CD4-positive, alpha-beta T cell (primary cell): ENCODE results near the gene ASB18. TPM values are rescaled to one million over a fixed set of nuclear protein-coding genes. Genes with fewer than 3 reads are reported as not detected.

ENCODE experiments used
- ATAC-seq: fragments of 200-7000 bp; cut with Tn5 transposase; one replicate; pipeline ENCODE4 v1.10.0; 2022; ENCODE audit warnings: mild to moderate bottlenecking; ENCODE audit not compliant: poor library complexity
- CTCF ChIA-PET: fragments of 350-600 bp; sonication (Branson Sonifier 250); formaldehyde crosslinking; loops from one replicate; lab custom pipeline; 2021; ENCODE audit warnings: antibody characterized with exemption, inconsistent platforms; lab: Charles Lee
- POLR2A ChIA-PET: fragments of 350-600 bp; sonication (Branson Sonifier 250); formaldehyde crosslinking; loops from one replicate; lab custom pipeline; 2021; ENCODE audit warnings: antibody characterized with exemption, inconsistent platforms; lab: Charles Lee
- DNase-seq, 14 experiments: peaks; one replicate each; pipeline ENCODE4 v3.0.0-alpha.2; 2013 to 2020; ENCODE audit warnings: mixed read lengths in 2 of 14
- H3K27ac ChIP-seq, 2 donors: one replicate each; pipeline versions ENCODE4 v1.5.1 to v1.7.0; 2013; ENCODE audit warnings: low read length in 2 of 2, low read depth in 1 of 2, mild to moderate bottlenecking in 1 of 2
- H3K27me3 ChIP-seq, 2 experiments: 1 replicate in 1 of 2; 2 replicates in 1 of 2; pipeline versions ENCODE4 v1.6.1 to v1.7.0; 2013; ENCODE audit warnings: low read length in 2 of 2, control low read depth in 1 of 2, mild to moderate bottlenecking in 1 of 2, moderate library complexity in 1 of 2; ENCODE audit not compliant: insufficient read depth in 2 of 2, control insufficient read depth in 1 of 2
- H3K36me3 ChIP-seq: one replicate; pipeline ENCODE4 v1.6.1; 2013; ENCODE audit warnings: low read length, control low read depth; ENCODE audit not compliant: insufficient read depth
- H3K4me1 ChIP-seq: one replicate; pipeline ENCODE4 v1.6.1; 2013; ENCODE audit warnings: low read length, control low read depth; ENCODE audit not compliant: insufficient read depth
- H3K4me3 ChIP-seq: one replicate; pipeline ENCODE4 v1.5.1; 2013; ENCODE audit warnings: mild to moderate bottlenecking, low read length, moderate library complexity
- H3K9me3 ChIP-seq, 2 experiments: 1 replicate in 1 of 2; 2 replicates in 1 of 2; pipeline versions ENCODE4 v1.6.1 to v1.7.0; 2013; ENCODE audit warnings: low read length in 2 of 2, mild to moderate bottlenecking in 2 of 2, control low read depth in 1 of 2, moderate library complexity in 1 of 2; ENCODE audit not compliant: control insufficient read depth in 1 of 2, insufficient read depth in 1 of 2
- H3K27ac Mint-ChIP-seq: one replicate; pipeline ENCODE4 v1.8.0; 2020; ENCODE audit warnings: mixed read lengths
- H3K27me3 Mint-ChIP-seq: one replicate; pipeline ENCODE4 v1.8.0; 2021; ENCODE audit warnings: mixed read lengths
- H3K36me3 Mint-ChIP-seq: one replicate; pipeline ENCODE4 v1.8.0; 2021; ENCODE audit warnings: low read depth, mixed read lengths
- H3K4me1 Mint-ChIP-seq: one replicate; pipeline ENCODE4 v1.8.0; 2021; ENCODE audit warnings: low read depth, mixed read lengths
- H3K4me3 Mint-ChIP-seq: one replicate; pipeline ENCODE4 v1.8.0; 2020; ENCODE audit warnings: mild to moderate bottlenecking, mixed read lengths
- H3K9me3 Mint-ChIP-seq: one replicate; pipeline ENCODE4 v1.8.0; 2020; ENCODE audit warnings: mixed read lengths
- intact Hi-C, 2 experiments: fragments of 100-400 bp; cut with DNase I in 1 of 2; cut with micrococcal nuclease in 1 of 2; formaldehyde crosslinking; loops; one replicate each; pipeline versions ENCODE4 v1.15.1 to v1.9.0; 2023 to 2025; cut with DNase I, micrococcal nuclease
- total RNA-seq, 174 experiments: library from RNA in 2 of 174; stranded (reverse) in 2 of 174; gene quantifications; one replicate each; pipeline ENCODE4 v1.2.3 and lab custom pipeline; 2021 to 2026
- TF ChIP-seq, protein P1 (sequence below): fragments of 200-600 bp; IDR thresholded peaks from one replicate; pipeline ENCODE4 v1.8.0; 2022; ENCODE audit warnings: antibody characterized with exemption, mild to moderate bottlenecking

The ASB18 gene
- total RNA-seq, 2 experiments from 2014 or later = not detected

DNA sequence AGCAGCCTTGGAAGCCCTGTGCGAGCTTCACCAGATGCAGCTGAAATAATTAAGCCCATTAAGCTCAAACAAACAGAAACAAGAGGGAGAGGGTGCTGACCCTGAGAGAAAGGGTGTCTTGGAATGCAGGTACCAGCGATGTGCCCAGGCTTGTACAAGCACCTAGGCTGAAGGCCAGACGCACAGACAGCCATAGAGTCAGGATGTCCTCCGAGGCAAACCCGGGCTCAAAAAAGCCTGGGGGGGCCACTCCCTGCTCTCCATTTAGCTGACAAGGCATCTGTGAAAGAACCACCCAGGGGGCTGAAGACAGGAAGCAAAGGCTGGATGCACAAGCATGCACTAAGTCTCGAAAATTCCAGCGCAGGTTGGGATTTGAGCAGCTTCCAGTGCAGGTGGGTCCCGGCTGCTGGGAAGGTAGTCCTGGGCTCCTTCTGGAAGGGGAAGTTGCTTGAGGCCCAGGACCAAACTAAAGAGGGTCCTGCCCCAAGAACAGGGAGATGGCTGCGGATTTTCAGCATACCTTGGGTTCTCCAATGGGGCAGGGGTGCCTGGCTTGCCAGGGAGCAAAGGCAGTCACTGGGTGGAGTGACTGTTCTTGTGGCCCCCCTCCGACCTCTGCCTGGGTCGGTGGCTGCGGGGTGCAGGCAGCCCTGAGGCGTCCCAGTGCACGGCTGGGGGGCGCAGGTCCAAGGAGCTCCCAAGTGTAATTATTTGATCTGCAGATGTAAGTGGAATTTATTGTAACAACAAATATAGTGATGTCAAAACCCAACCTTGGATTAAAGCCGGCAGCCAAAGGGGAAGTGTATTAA, 102.0 kb downstream of the ASB18 start:
- Histone ChIP-seq H3K9me3 (peaks cover 0 to 43% of the 10 kb centered on the region in 2 experiments), H3K27ac (no peak overlapping the region), H3K27me3 (peaks cover 50 to 84% of the 10 kb centered on the region in 2 experiments), H3K36me3 (no peaks in the 10 kb centered on the region), H3K4me3 (no peak overlapping the region), H3K4me1 (peaks cover 7% of the 10 kb centered on the region)
- no peaks in the 10 kb centered on the region for H3K36me3 Mint-ChIP-seq
- H3K27me3 Mint-ChIP-seq = peaks cover 70% of the 10 kb centered on the region
- no peak for DNase-seq
- POLR2A ChIA-PET = no interaction called here
- H3K27ac Mint-ChIP-seq = no peak overlapping the region
- no peaks in the 10 kb centered on the region for H3K9me3 Mint-ChIP-seq
- no peak overlapping the region for H3K4me3 Mint-ChIP-seq
- no peak for ATAC-seq
- peaks cover 15% of the 10 kb centered on the region for H3K4me1 Mint-ChIP-seq
- TF ChIP-seq, protein P1, sequence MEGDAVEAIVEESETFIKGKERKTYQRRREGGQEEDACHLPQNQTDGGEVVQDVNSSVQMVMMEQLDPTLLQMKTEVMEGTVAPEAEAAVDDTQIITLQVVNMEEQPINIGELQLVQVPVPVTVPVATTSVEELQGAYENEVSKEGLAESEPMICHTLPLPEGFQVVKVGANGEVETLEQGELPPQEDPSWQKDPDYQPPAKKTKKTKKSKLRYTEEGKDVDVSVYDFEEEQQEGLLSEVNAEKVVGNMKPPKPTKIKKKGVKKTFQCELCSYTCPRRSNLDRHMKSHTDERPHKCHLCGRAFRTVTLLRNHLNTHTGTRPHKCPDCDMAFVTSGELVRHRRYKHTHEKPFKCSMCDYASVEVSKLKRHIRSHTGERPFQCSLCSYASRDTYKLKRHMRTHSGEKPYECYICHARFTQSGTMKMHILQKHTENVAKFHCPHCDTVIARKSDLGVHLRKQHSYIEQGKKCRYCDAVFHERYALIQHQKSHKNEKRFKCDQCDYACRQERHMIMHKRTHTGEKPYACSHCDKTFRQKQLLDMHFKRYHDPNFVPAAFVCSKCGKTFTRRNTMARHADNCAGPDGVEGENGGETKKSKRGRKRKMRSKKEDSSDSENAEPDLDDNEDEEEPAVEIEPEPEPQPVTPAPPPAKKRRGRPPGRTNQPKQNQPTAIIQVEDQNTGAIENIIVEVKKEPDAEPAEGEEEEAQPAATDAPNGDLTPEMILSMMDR = no peak
- CTCF ChIA-PET = no interaction called here
- intact Hi-C loops = no loop called here

DNA sequence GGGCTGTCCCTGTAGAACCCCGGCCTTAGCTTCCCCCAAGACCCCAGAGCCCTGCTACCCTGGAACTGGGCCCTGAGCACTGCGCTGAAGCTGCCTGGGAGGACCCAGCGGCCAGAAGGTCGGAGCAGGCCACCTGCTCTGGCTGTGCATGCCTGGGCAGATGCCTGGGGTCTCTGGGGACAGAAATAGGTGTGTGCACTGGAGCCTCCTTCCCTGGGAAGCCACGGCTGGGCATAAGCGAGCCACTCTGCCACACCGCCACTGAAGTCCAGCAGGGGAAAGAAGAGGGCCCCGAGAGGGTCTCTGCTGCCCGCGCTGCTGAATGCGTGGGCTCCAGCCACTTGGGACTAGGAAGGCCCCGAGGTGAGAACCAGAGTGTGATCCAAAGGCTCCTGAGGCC, 102.7 kb downstream of the ASB18 start:
- peaks cover 11% of the 10 kb centered on the region for H3K4me1 Mint-ChIP-seq
- Histone ChIP-seq H3K4me1 (peaks cover 2% of the 10 kb centered on the region), H3K9me3 (peaks cover 0 to 41% of the 10 kb centered on the region in 2 experiments), H3K27ac (no peak overlapping the region), H3K27me3 (peaks cover 46 to 81% of the 10 kb centered on the region in 2 experiments), H3K36me3 (no peaks in the 10 kb centered on the region), H3K4me3 (no peak overlapping the region)
- no peaks in the 10 kb centered on the region for H3K9me3 Mint-ChIP-seq
- H3K36me3 Mint-ChIP-seq = no peaks in the 10 kb centered on the region
- ATAC-seq (no peak), DNase-seq (no peak)
- H3K27me3 Mint-ChIP-seq = peaks cover 70% of the 10 kb centered on the region
- intact Hi-C loops = no loop called here
- ChIA-PET CTCF (no interaction called here), POLR2A (no interaction called here)
- H3K4me3 Mint-ChIP-seq = no peak overlapping the region
- TF ChIP-seq, protein P1 = no peak
- no peak overlapping the region for H3K27ac Mint-ChIP-seq

DNA sequence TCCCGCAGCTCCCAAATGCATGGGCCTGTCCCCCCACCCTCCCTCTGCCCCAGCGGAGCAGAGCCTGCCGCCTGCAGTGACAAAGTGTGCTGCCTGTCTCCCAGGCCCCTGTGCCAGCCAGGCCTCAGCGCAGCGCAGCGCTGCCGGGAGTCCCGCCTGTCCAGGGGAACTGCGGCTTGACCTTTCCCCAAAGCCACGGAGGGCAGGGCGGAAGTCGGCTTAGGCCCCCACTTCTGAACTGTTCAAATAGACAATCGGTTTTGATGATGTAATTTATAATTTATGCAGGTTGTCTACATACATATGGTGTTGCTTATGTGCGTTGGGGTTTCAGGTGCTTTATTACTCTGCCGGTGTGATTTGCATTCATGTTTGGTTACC, 103.1 kb downstream of the ASB18 start:
- Mint-ChIP-seq H3K4me1 (peaks cover 8% of the 10 kb centered on the region), H3K4me3 (no peak overlapping the region), H3K36me3 (no peaks in the 10 kb centered on the region), H3K27me3 (peaks cover 65% of the 10 kb centered on the region), H3K9me3 (no peaks in the 10 kb centered on the region), H3K27ac (no peak overlapping the region)
- no peaks in the 10 kb centered on the region for H3K36me3 ChIP-seq
- ATAC-seq (no peak), DNase-seq (no peak)
- no peak overlapping the region for H3K4me3 ChIP-seq
- POLR2A ChIA-PET = no interaction called here
- no peak overlapping the region for H3K27ac ChIP-seq
- intact Hi-C loops = no loop called here
- peaks cover 0 to 45% of the 10 kb centered on the region in 2 experiments for H3K9me3 ChIP-seq
- H3K4me1 ChIP-seq = no peaks in the 10 kb centered on the region
- CTCF ChIA-PET = no interaction called here
- H3K27me3 ChIP-seq = peaks cover 43 to 80% of the 10 kb centered on the region in 2 experiments
- TF ChIP-seq, protein P1 = no peak
